HFF-Myc (cell line): ENCODE data around the gene STK25.

Experiments
- DNase-seq: peaks from one replicate; pipeline ENCODE4 v3.0.0-alpha.2; 2011; ENCODE audit warnings: low read depth; ENCODE audit errors: extremely low read depth
- H3K4me3 ChIP-seq: replicated peaks from 2 replicates; pipeline ENCODE4 v1.5.1; 2011; ENCODE audit warnings: low read depth, mild to moderate bottlenecking, control low read depth, low read length
- CTCF ChIP-seq: IDR thresholded peaks from 2 replicates; pipeline ENCODE4 v1.5.1; 2012; ENCODE audit warnings: mild to moderate bottlenecking, low read depth, low read length, control low read depth; ENCODE audit errors: missing control alignments

The STK25 gene

GRCh38 chr2:241443486-241444223, 64.7 kb downstream of the STK25 start:
- H3K4me3 ChIP-seq: no peak overlapping the region
- peak; percentile 31 for DNase-seq
- TF ChIP-seq CTCF: no peak
